Stimulated activated CD8-positive, alpha-beta memory T cell treated with anti-CD3 and anti-CD28 coated beads, Interleukin-7, amount 100 ng/mL, for 1 hour (primary cell): ENCODE measurements around the gene ATP2B3.

ENCODE experiments used
- DNase-seq, 2 donors: peaks; one replicate each; pipeline ENCODE4 v3.0.0-alpha.2; 2020; ENCODE audit warnings: low read depth in 2 of 2

The ATP2B3 gene

GRCh38 chrX:153507484-153508178 is 9.8 kb upstream of the ATP2B3 start:
- peak; percentile 64 to 79 for DNase-seq

- DNase-seq, result no peak
Measured at GRCh38 chrX:153509592-153509991, 7.8 kb upstream of the ATP2B3 start.

GRCh38 chrX:153510383-153510782 is 7.1 kb upstream of the ATP2B3 start:
- DNase-seq, result no peak

- DNase-seq, result no peak
Measured at GRCh38 chrX:153511784-153512500, 5.5 kb upstream of the ATP2B3 start.

GRCh38 chrX:153512501-153512893 is 4.9 kb upstream of the ATP2B3 start:
- DNase-seq, result no peak

GRCh38 chrX:153513265-153513664 is 4.2 kb upstream of the ATP2B3 start:
- no peak for DNase-seq

GRCh38 chrX:153514259-153514658 is 3.2 kb upstream of the ATP2B3 start:
- DNase-seq, result no peak

GRCh38 chrX:153515435-153515834 is 2.0 kb upstream of the ATP2B3 start:
- no peak for DNase-seq

GRCh38 chrX:153516073-153516472 is 1.4 kb upstream of the ATP2B3 start:
- no peak for DNase-seq

- DNase-seq, result no peak
Measured at GRCh38 chrX:153517946-153518834, 748 bp downstream of the ATP2B3 start.

GRCh38 chrX:153519569-153520286 is 2.3 kb downstream of the ATP2B3 start:
- DNase-seq, result no peak

- DNase-seq, result no peak
Measured at GRCh38 chrX:153520287-153520917, 3.0 kb downstream of the ATP2B3 start.

GRCh38 chrX:153521034-153521433 is 3.6 kb downstream of the ATP2B3 start:
- DNase-seq, result no peak

- no peak for DNase-seq
Measured at GRCh38 chrX:153522259-153522658, 4.8 kb downstream of the ATP2B3 start.

GRCh38 chrX:153523269-153523668 is 5.8 kb downstream of the ATP2B3 start:
- DNase-seq, result no peak

GRCh38 chrX:153524234-153524633 is 6.8 kb downstream of the ATP2B3 start:
- no peak for DNase-seq

GRCh38 chrX:153525451-153525850 is 8.0 kb downstream of the ATP2B3 start:
- no peak for DNase-seq

- no peak for DNase-seq
Measured at GRCh38 chrX:153526042-153526441, 8.6 kb downstream of the ATP2B3 start.

- DNase-seq, result no peak
Measured at GRCh38 chrX:153526801-153527200, 9.4 kb downstream of the ATP2B3 start.

GRCh38 chrX:153527208-153527607 is 9.8 kb downstream of the ATP2B3 start:
- no peak for DNase-seq

- DNase-seq, result no peak
Measured at GRCh38 chrX:153530411-153531129, 13.1 kb downstream of the ATP2B3 start.
